ENCODE data around the gene SDK1.
A peak's percentile ranks its signal among the peaks of the same experiment; 100 is the strongest.

The SDK1 gene

DNA sequence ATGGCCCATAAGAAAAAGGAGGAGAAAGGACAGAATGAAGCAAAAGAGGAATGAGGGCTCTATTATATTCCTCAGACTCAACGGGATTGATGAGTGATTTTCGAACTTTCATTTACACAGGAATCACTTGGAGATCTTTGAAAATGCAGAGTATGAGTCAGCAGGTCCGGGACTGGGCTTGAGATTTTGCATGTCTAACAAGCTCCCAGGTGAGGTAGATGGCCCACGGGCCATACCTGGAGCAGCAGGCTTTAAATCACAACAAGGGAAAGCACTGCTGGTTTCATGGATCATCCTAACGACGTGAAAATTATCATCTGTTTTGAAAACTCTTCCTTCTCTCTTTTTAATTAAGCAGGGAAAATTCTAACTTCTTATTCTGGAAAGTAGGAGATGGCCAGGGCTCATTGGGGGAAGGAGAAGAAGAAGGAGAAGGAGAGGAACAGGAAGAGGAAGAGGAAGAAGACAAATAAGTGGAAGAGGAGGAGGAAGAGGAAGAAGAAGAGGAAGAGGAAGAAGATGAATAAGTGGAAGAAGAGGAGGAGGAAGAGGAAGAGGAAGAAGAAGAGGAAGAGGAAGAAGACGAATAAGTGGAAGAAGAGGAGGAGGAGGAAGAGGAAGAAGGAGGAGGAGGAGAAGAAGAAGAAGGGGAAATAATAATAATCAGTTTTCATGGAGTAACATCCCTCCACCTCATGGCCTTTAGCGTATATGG lies 3.8 kb upstream of the SDK1 start:
- Histone ChIP-seq H3K4me3 (ENCODE audit: low read length) (no peak overlapping the region), H3K9me3 (ENCODE audit: control insufficient read depth, low read length) (no peaks in the 10 kb centered on the region), H3K4me1 (ENCODE audit: control insufficient read depth, insufficient read depth, low read length) (peaks cover 12% of the 10 kb centered on the region), H3K9ac (ENCODE audit: low read length) (no peak overlapping the region), H3K36me3 (ENCODE audit: control insufficient read depth, insufficient read depth, low read length) (no peaks in the 10 kb centered on the region), H3K27me3 (ENCODE audit: control insufficient read depth, insufficient read depth, low read length) (peaks cover 11% of the 10 kb centered on the region)

- Histone ChIP-seq H3K4me3 (ENCODE audit: low read length) (peak overlapping the region; percentile 46), H3K4me1 (ENCODE audit: control insufficient read depth, insufficient read depth, low read length) (peaks cover 6% of the 10 kb centered on the region), H3K9ac (ENCODE audit: low read length) (no peak overlapping the region), H3K27me3 (ENCODE audit: control insufficient read depth, insufficient read depth, low read length) (peaks cover 15% of the 10 kb centered on the region), H3K36me3 (ENCODE audit: control insufficient read depth, insufficient read depth, low read length) (no peaks in the 10 kb centered on the region), H3K9me3 (ENCODE audit: control insufficient read depth, low read length) (no peaks in the 10 kb centered on the region)
These were observed 816 bp upstream of the SDK1 start for GRCh38 chr7:3300221-3300650.

GRCh38 chr7:3301449-3301731 lies 338 bp downstream of the SDK1 start:
- Histone ChIP-seq H3K9me3 (ENCODE audit: control insufficient read depth, low read length) (no peaks in the 10 kb centered on the region), H3K4me3 (ENCODE audit: low read length) (no peak overlapping the region), H3K4me1 (ENCODE audit: control insufficient read depth, insufficient read depth, low read length) (peaks cover 6% of the 10 kb centered on the region), H3K9ac (ENCODE audit: low read length) (no peak overlapping the region), H3K36me3 (ENCODE audit: control insufficient read depth, insufficient read depth, low read length) (no peaks in the 10 kb centered on the region), H3K27me3 (ENCODE audit: control insufficient read depth, insufficient read depth, low read length) (peaks cover 15% of the 10 kb centered on the region)

- Histone ChIP-seq H3K27me3 (ENCODE audit: control insufficient read depth, insufficient read depth, low read length) (peaks cover 15% of the 10 kb centered on the region), H3K4me3 (ENCODE audit: low read length) (peak overlapping the region; percentile 14), H3K9ac (ENCODE audit: low read length) (peak overlapping the region; percentile 65)
These were observed 973 bp downstream of the SDK1 start for GRCh38 chr7:3301831-3302618.

GRCh38 chr7:3302681-3303320 lies 1.7 kb downstream of the SDK1 start:
- Histone ChIP-seq H3K36me3 (ENCODE audit: control insufficient read depth, insufficient read depth, low read length) (no peaks in the 10 kb centered on the region), H3K4me3 (ENCODE audit: low read length) (no peak overlapping the region), H3K4me1 (ENCODE audit: control insufficient read depth, insufficient read depth, low read length) (peaks cover 6% of the 10 kb centered on the region), H3K27me3 (ENCODE audit: control insufficient read depth, insufficient read depth, low read length) (peaks cover 15% of the 10 kb centered on the region), H3K9me3 (ENCODE audit: control insufficient read depth, low read length) (no peaks in the 10 kb centered on the region), H3K9ac (ENCODE audit: low read length) (peak overlapping the region; percentile 65)

More at GRCh38 chr7:3301831-3302618, 973 bp downstream of the SDK1 start:
- Histone ChIP-seq H3K4me1 (ENCODE audit: control insufficient read depth, insufficient read depth, low read length) (peaks cover 6% of the 10 kb centered on the region), H3K9me3 (ENCODE audit: control insufficient read depth, low read length) (no peaks in the 10 kb centered on the region), H3K36me3 (ENCODE audit: control insufficient read depth, insufficient read depth, low read length) (no peaks in the 10 kb centered on the region)

DNA sequence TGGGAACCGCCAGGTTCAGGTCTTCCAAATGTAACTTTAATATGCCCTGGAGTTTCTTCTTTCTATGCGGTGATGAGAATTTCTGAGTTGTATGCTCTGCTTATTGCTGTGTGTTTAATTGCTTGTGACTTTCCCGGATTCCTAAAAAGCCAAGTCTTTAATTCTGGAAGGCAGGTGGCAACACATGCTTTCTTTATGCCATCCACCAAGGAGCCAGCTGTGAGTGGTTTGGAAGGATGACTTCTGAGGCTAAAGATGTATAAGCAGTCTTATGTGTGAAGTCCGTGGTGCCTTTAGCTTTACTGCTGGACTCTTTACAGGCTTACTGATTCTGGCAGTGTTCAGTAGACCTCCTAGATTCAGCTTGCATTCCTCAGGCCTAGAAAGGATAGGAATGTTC lies 3.1 kb downstream of the SDK1 start:
- H3K9ac ChIP-seq (ENCODE audit: low read length), result no peak overlapping the region
- no peak overlapping the region for H3K4me3 ChIP-seq (ENCODE audit: low read length)
- peaks cover 6% of the 10 kb centered on the region for H3K4me1 ChIP-seq (ENCODE audit: control insufficient read depth, insufficient read depth, low read length)
- H3K9me3 ChIP-seq (ENCODE audit: control insufficient read depth, low read length), result no peaks in the 10 kb centered on the region
- H3K36me3 ChIP-seq (ENCODE audit: control insufficient read depth, insufficient read depth, low read length), result no peaks in the 10 kb centered on the region
- peaks cover 15% of the 10 kb centered on the region for H3K27me3 ChIP-seq (ENCODE audit: control insufficient read depth, insufficient read depth, low read length)

- H3K9me3 ChIP-seq (ENCODE audit: control insufficient read depth, low read length), result no peaks in the 10 kb centered on the region
- no peaks in the 10 kb centered on the region for H3K4me1 ChIP-seq (ENCODE audit: control insufficient read depth, insufficient read depth, low read length)
- H3K36me3 ChIP-seq (ENCODE audit: control insufficient read depth, insufficient read depth, low read length), result no peaks in the 10 kb centered on the region
- no peak overlapping the region for H3K4me3 ChIP-seq (ENCODE audit: low read length)
- peaks cover 2% of the 10 kb centered on the region for H3K27me3 ChIP-seq (ENCODE audit: control insufficient read depth, insufficient read depth, low read length)
- no peak overlapping the region for H3K9ac ChIP-seq (ENCODE audit: low read length)
These were observed 6.4 kb downstream of the SDK1 start for GRCh38 chr7:3307435-3307834.

GRCh38 chr7:3309140-3309539 lies 8.1 kb downstream of the SDK1 start:
- no peaks in the 10 kb centered on the region for H3K4me1 ChIP-seq (ENCODE audit: control insufficient read depth, insufficient read depth, low read length)
- no peaks in the 10 kb centered on the region for H3K36me3 ChIP-seq (ENCODE audit: control insufficient read depth, insufficient read depth, low read length)
- H3K9ac ChIP-seq (ENCODE audit: low read length), result no peak overlapping the region
- H3K27me3 ChIP-seq (ENCODE audit: control insufficient read depth, insufficient read depth, low read length), result no peaks in the 10 kb centered on the region
- H3K9me3 ChIP-seq (ENCODE audit: control insufficient read depth, low read length), result no peaks in the 10 kb centered on the region
- H3K4me3 ChIP-seq (ENCODE audit: low read length), result no peak overlapping the region

- no peak overlapping the region for H3K4me3 ChIP-seq (ENCODE audit: low read length)
- no peaks in the 10 kb centered on the region for H3K4me1 ChIP-seq (ENCODE audit: control insufficient read depth, insufficient read depth, low read length)
- H3K9me3 ChIP-seq (ENCODE audit: control insufficient read depth, low read length), result no peaks in the 10 kb centered on the region
- no peaks in the 10 kb centered on the region for H3K36me3 ChIP-seq (ENCODE audit: control insufficient read depth, insufficient read depth, low read length)
- H3K27me3 ChIP-seq (ENCODE audit: control insufficient read depth, insufficient read depth, low read length), result no peaks in the 10 kb centered on the region
- no peak overlapping the region for H3K9ac ChIP-seq (ENCODE audit: low read length)
These were observed 8.9 kb downstream of the SDK1 start for GRCh38 chr7:3309956-3310355.

DNA sequence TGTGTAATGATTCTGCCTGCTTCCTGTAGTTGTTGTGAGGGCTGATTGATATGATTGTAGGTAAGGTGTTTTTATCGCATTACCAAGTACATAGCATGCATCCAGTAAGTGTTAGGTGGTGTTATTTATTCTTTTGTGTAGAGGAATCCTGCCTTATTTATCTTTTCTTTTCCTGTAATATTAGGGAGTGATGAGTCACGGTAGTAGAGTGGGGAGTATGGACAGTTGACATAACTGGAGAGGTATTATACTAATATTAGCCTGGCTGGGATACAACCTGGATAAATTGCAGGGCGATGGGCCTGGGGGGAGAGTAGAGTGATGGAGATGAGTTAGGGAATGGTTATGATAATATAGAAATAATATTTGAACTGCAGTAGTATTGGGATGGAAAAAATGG lies 9.8 kb downstream of the SDK1 start:
- Histone ChIP-seq H3K36me3 (ENCODE audit: control insufficient read depth, insufficient read depth, low read length) (no peaks in the 10 kb centered on the region), H3K9me3 (ENCODE audit: control insufficient read depth, low read length) (no peaks in the 10 kb centered on the region), H3K27me3 (ENCODE audit: control insufficient read depth, insufficient read depth, low read length) (no peaks in the 10 kb centered on the region), H3K4me3 (ENCODE audit: low read length) (no peak overlapping the region), H3K4me1 (ENCODE audit: control insufficient read depth, insufficient read depth, low read length) (no peaks in the 10 kb centered on the region), H3K9ac (ENCODE audit: low read length) (no peak overlapping the region)

- H3K9me3 ChIP-seq (ENCODE audit: control insufficient read depth, low read length), result no peaks in the 10 kb centered on the region
- H3K4me3 ChIP-seq (ENCODE audit: low read length), result no peak overlapping the region
- H3K4me1 ChIP-seq (ENCODE audit: control insufficient read depth, insufficient read depth, low read length), result no peaks in the 10 kb centered on the region
- no peaks in the 10 kb centered on the region for H3K36me3 ChIP-seq (ENCODE audit: control insufficient read depth, insufficient read depth, low read length)
- H3K9ac ChIP-seq (ENCODE audit: low read length), result no peak overlapping the region
- no peaks in the 10 kb centered on the region for H3K27me3 ChIP-seq (ENCODE audit: control insufficient read depth, insufficient read depth, low read length)
These were observed 11.5 kb downstream of the SDK1 start for GRCh38 chr7:3312583-3312982.

DNA sequence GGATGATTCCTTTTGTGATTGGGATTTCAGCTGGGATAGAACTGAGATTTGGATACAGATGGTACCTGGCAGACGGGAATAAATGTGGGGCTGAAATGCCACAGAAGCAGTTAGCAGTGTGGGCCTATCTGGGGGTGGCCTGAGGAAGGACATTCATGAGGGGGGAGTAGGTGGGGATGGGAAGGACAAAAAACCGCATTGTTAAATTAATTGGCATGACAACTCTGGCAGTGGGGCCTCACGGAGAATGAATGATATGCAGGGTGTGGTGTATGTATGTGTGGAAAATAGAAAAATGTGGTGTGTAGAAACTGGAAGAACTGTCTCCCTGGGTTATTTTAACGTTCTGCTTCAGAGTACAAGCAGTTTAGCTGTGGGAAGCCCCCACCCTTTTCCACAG lies 17.8 kb downstream of the SDK1 start:
- Histone ChIP-seq H3K36me3 (ENCODE audit: control insufficient read depth, insufficient read depth, low read length) (no peaks in the 10 kb centered on the region), H3K27me3 (ENCODE audit: control insufficient read depth, insufficient read depth, low read length) (no peaks in the 10 kb centered on the region), H3K9me3 (ENCODE audit: control insufficient read depth, low read length) (no peaks in the 10 kb centered on the region), H3K4me3 (ENCODE audit: low read length) (no peak overlapping the region), H3K4me1 (ENCODE audit: control insufficient read depth, insufficient read depth, low read length) (no peaks in the 10 kb centered on the region), H3K9ac (ENCODE audit: low read length) (no peak overlapping the region)

Measured in mucosa of stomach (tissue), 1 donor.